ENCODE results near the gene MYEOV. TPM values are rescaled to one million over a fixed set of nuclear protein-coding genes. Genes with fewer than 3 reads are reported as not detected.

The MYEOV gene
- total and polyA plus RNA-seq, 4 experiments from 2014 or later = not detected

DNA sequence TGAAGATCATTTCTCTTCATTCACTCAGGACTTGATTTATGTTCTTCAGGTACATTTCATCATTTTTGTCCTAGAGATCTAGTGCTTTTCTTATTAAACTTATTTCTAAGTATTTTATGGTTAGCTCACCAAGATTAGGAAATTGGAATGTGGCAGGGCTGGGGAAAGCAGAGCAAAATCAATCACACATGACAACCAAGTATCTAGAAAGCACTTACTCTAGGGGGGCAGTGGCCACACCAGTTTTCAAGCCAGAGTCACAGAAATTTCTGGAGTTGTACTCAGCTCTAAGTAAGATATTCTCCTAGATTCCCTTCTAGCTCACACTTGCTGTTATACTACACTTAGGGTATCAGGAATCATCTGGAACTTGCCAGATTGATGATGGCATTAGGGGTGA, 33.3 kb upstream of the MYEOV start:
- Mint-ChIP-seq H3K27ac (no peak overlapping the region), H3K4me3 (no peak overlapping the region)
- CTCF ChIA-PET (ENCODE audit: partially characterized antibody) = no interaction called here

DNA sequence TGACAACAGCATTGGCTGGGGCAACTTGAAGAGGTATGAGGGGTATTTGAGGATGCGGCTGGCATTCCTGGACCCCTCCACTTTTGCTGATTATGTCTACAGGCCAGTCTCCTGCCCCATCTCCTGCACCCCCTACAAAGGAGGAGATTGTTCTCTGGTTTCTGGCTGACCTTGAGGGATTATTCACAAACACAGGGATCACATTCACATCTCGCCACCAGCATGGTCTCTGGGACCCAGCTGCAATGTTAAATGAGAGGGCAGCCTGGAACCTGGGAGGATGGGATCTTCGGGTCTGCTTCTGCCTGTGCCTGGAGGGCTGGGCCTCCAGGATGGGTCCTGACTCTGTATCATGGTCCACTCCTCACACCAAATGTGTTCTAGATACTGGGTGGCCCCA, 32.8 kb upstream of the MYEOV start:
- Mint-ChIP-seq H3K27ac (no peak overlapping the region), H3K4me3 (no peak overlapping the region), H3K4me1 (peaks cover 0 to 1% (median 0%) of the 10 kb centered on the region in 4 donors), H3K27me3 (peaks cover 2 to 4% of the 10 kb centered on the region in 2 donors), H3K9me3 (peaks cover 0 to 6% (median 0%) of the 10 kb centered on the region in 8 donors), H3K36me3 (no peaks in the 10 kb centered on the region)
- no peaks in the 10 kb centered on the region for H3K27me3 ChIP-seq (ENCODE audit: insufficient read depth, low read length)
- ChIA-PET CTCF (ENCODE audit: partially characterized antibody) (no interaction called here), POLR2A (ENCODE audit: partially characterized antibody) (no interaction called here)
- no peaks in the 10 kb centered on the region for H3K36me3 ChIP-seq (ENCODE audit: insufficient read depth, low read length)
- no peaks in the 10 kb centered on the region for H3K9me3 ChIP-seq (ENCODE audit: control insufficient read depth in 1 of 2, low read length in 2 of 2)
- H3K4me3 ChIP-seq (ENCODE audit: low read length in 2 of 2) = no peak overlapping the region
- H3K27ac ChIP-seq (ENCODE audit: low read depth, low read length) = no peak overlapping the region
- intact Hi-C loops (cut with micrococcal nuclease) = no loop called here
- DNase-seq = no peak
- H3K4me1 ChIP-seq (ENCODE audit: insufficient read depth, low read length) = no peaks in the 10 kb centered on the region

More for the DNA sequence above, 33.3 kb upstream of the MYEOV start:
- no peak for DNase-seq
- Histone ChIP-seq H3K36me3 (ENCODE audit: insufficient read depth, low read length) (no peaks in the 10 kb centered on the region), H3K27me3 (ENCODE audit: insufficient read depth, low read length) (no peaks in the 10 kb centered on the region), H3K4me3 (ENCODE audit: low read length in 2 of 2) (no peak overlapping the region), H3K27ac (ENCODE audit: low read depth, low read length) (no peak overlapping the region), H3K4me1 (ENCODE audit: insufficient read depth, low read length) (no peaks in the 10 kb centered on the region), H3K9me3 (ENCODE audit: control insufficient read depth in 1 of 2, low read length in 2 of 2) (no peaks in the 10 kb centered on the region)
- H3K4me1 Mint-ChIP-seq = peaks cover 0 to 1% (median 0%) of the 10 kb centered on the region in 4 donors
- H3K36me3 Mint-ChIP-seq = no peaks in the 10 kb centered on the region
- intact Hi-C loops (cut with micrococcal nuclease) = no loop called here
- peaks cover 0 to 7% (median 2%) of the 10 kb centered on the region in 8 donors for H3K9me3 Mint-ChIP-seq
- POLR2A ChIA-PET (ENCODE audit: partially characterized antibody) = no interaction called here
- peaks cover 4% of the 10 kb centered on the region in 2 donors for H3K27me3 Mint-ChIP-seq

DNA sequence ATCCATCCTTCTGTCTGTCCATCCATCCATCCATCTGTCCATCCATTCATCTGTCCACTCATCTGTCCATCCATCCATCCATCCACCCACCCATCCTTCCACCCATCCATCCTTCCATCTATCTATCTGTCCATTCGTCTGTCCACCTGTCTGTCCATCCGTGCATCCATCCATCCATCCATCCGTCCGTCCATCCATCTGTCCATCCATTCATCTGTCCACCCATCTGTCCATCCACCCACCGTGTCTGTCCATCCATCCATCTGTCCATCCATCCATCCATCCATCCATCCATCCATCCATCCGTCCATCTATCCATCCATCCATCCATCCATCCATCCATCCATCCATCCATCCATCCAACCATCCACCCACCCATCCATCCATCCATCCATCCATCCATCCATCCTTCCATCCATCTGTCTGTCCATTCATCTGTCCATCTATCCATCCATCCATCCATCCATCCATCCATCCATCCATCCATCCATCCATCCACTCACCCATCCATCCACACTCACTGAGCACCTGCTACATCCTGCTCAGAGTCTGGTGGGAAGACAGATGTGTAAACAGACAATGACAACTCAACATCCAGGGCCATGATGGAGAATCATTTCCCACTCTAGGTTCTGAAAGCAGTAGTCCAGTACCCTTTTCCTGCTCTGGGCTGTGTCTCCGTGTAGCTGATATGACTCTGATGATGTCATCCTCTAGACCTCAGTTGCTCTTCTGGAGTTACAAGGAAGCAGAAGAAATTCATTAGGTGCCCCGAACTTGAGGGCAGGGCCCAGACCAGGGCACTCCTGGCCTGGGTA, 30.8 kb upstream of the MYEOV start:
- Mint-ChIP-seq H3K27ac (no peak overlapping the region), H3K4me1 (peaks cover 0 to 1% (median 0%) of the 10 kb centered on the region in 4 donors), H3K9me3 (peaks cover 0 to 6% (median 0%) of the 10 kb centered on the region in 8 donors), H3K27me3 (peaks cover 2 to 6% of the 10 kb centered on the region in 2 donors), H3K36me3 (no peaks in the 10 kb centered on the region), H3K4me3 (peak overlapping the region in 1 of 8 donors; percentile 22)
- Histone ChIP-seq H3K27ac (ENCODE audit: low read depth, low read length) (no peak overlapping the region), H3K4me3 (ENCODE audit: low read length in 2 of 2) (no peak overlapping the region), H3K9me3 (ENCODE audit: control insufficient read depth in 1 of 2, low read length in 2 of 2) (no peaks in the 10 kb centered on the region), H3K36me3 (ENCODE audit: insufficient read depth, low read length) (no peaks in the 10 kb centered on the region), H3K27me3 (ENCODE audit: insufficient read depth, low read length) (no peaks in the 10 kb centered on the region), H3K4me1 (ENCODE audit: insufficient read depth, low read length) (no peaks in the 10 kb centered on the region)
- POLR2A ChIA-PET (ENCODE audit: partially characterized antibody) = no interaction called here
- intact Hi-C loops (cut with micrococcal nuclease) = no loop called here
- CTCF ChIA-PET (ENCODE audit: partially characterized antibody) = no interaction called here
- DNase-seq = no peak

DNA sequence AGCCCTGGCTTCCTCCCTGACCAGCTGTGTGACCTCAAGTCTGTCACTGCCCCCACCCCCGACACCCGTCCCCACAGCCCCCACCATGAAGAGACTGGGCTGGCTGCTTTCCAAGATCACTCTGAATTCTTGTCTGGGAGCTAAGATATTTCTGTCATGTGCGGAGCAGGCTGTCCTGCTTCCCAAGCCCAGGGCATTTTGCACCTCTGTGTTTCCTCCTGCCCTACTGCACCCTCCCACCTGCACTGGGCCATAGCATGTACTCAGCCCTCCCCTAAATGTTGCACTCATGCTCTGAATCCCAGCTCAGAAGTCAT, 30.3 kb upstream of the MYEOV start:
- Mint-ChIP-seq H3K27me3 (peaks cover 1 to 6% of the 10 kb centered on the region in 2 donors), H3K4me3 (no peak overlapping the region), H3K9me3 (peaks cover 0 to 6% (median 0%) of the 10 kb centered on the region in 8 donors), H3K36me3 (no peaks in the 10 kb centered on the region), H3K4me1 (peaks cover 0 to 1% (median 0%) of the 10 kb centered on the region in 4 donors), H3K27ac (no peak overlapping the region)
- H3K27me3 ChIP-seq (ENCODE audit: insufficient read depth, low read length) = no peaks in the 10 kb centered on the region
- CTCF ChIA-PET (ENCODE audit: partially characterized antibody) = no interaction called here
- POLR2A ChIA-PET (ENCODE audit: partially characterized antibody) = no interaction called here
- no peaks in the 10 kb centered on the region for H3K9me3 ChIP-seq (ENCODE audit: control insufficient read depth in 1 of 2, low read length in 2 of 2)
- no peak overlapping the region for H3K27ac ChIP-seq (ENCODE audit: low read depth, low read length)
- DNase-seq = no peak
- intact Hi-C loops (cut with micrococcal nuclease) = no loop called here
- no peaks in the 10 kb centered on the region for H3K36me3 ChIP-seq (ENCODE audit: insufficient read depth, low read length)
- no peak overlapping the region for H3K4me3 ChIP-seq (ENCODE audit: low read length in 2 of 2)
- H3K4me1 ChIP-seq (ENCODE audit: insufficient read depth, low read length) = no peaks in the 10 kb centered on the region

GRCh38 chr11:69264486-69264885, 29.5 kb upstream of the MYEOV start:
- no peak for DNase-seq
- Histone ChIP-seq H3K4me1 (ENCODE audit: insufficient read depth, low read length) (no peaks in the 10 kb centered on the region), H3K4me3 (ENCODE audit: low read length in 2 of 2) (no peak overlapping the region), H3K27ac (ENCODE audit: low read depth, low read length) (no peak overlapping the region), H3K36me3 (ENCODE audit: insufficient read depth, low read length) (no peaks in the 10 kb centered on the region), H3K27me3 (ENCODE audit: insufficient read depth, low read length) (no peaks in the 10 kb centered on the region), H3K9me3 (ENCODE audit: control insufficient read depth in 1 of 2, low read length in 2 of 2) (no peaks in the 10 kb centered on the region)
- H3K27me3 Mint-ChIP-seq = peaks cover 1 to 4% of the 10 kb centered on the region in 2 donors
- intact Hi-C loops (cut with micrococcal nuclease) = no loop called here
- POLR2A ChIA-PET (ENCODE audit: partially characterized antibody) = no interaction called here
- no peaks in the 10 kb centered on the region for H3K4me1 Mint-ChIP-seq
- peaks cover 0 to 6% (median 0%) of the 10 kb centered on the region in 8 donors for H3K9me3 Mint-ChIP-seq
- CTCF ChIA-PET (ENCODE audit: partially characterized antibody) = no interaction called here
- H3K4me3 Mint-ChIP-seq = no peak overlapping the region
- no peak overlapping the region for H3K27ac Mint-ChIP-seq
- no peaks in the 10 kb centered on the region for H3K36me3 Mint-ChIP-seq

- H3K4me3 Mint-ChIP-seq = no peak overlapping the region
- intact Hi-C loops (cut with micrococcal nuclease) = no loop called here
- DNase-seq = no peak
- POLR2A ChIA-PET (ENCODE audit: partially characterized antibody) = no interaction called here
- H3K9me3 Mint-ChIP-seq = peaks cover 0 to 6% (median 0%) of the 10 kb centered on the region in 8 donors
- H3K27me3 Mint-ChIP-seq = peaks cover 1 to 4% of the 10 kb centered on the region in 2 donors
- Histone ChIP-seq H3K4me1 (ENCODE audit: insufficient read depth, low read length) (no peaks in the 10 kb centered on the region), H3K9me3 (ENCODE audit: control insufficient read depth in 1 of 2, low read length in 2 of 2) (no peaks in the 10 kb centered on the region), H3K4me3 (ENCODE audit: low read length in 2 of 2) (no peak overlapping the region), H3K27me3 (ENCODE audit: insufficient read depth, low read length) (no peaks in the 10 kb centered on the region), H3K27ac (ENCODE audit: low read depth, low read length) (no peak overlapping the region), H3K36me3 (ENCODE audit: insufficient read depth, low read length) (no peaks in the 10 kb centered on the region)
- H3K36me3 Mint-ChIP-seq = no peaks in the 10 kb centered on the region
- CTCF ChIA-PET (ENCODE audit: partially characterized antibody) = no interaction called here
- H3K4me1 Mint-ChIP-seq = no peaks in the 10 kb centered on the region
- H3K27ac Mint-ChIP-seq = peak overlapping the region in 1 of 7 donors; percentile 25
Measured at GRCh38 chr11:69265210-69265609, 28.7 kb upstream of the MYEOV start.

- no peak overlapping the region for H3K27ac ChIP-seq (ENCODE audit: low read depth, low read length)
- H3K4me3 ChIP-seq (ENCODE audit: low read length in 2 of 2) = no peak overlapping the region
- no peaks in the 10 kb centered on the region for H3K27me3 ChIP-seq (ENCODE audit: insufficient read depth, low read length)
- intact Hi-C loops (cut with micrococcal nuclease) = no loop called here
- H3K27me3 Mint-ChIP-seq = peaks cover 1 to 4% of the 10 kb centered on the region in 2 donors
- peaks cover 0 to 6% (median 0%) of the 10 kb centered on the region in 8 donors for H3K9me3 Mint-ChIP-seq
- ChIA-PET POLR2A (ENCODE audit: partially characterized antibody) (no interaction called here), CTCF (ENCODE audit: partially characterized antibody) (no interaction called here)
- no peaks in the 10 kb centered on the region for H3K36me3 Mint-ChIP-seq
- H3K4me1 Mint-ChIP-seq = no peaks in the 10 kb centered on the region
- H3K9me3 ChIP-seq (ENCODE audit: control insufficient read depth in 1 of 2, low read length in 2 of 2) = no peaks in the 10 kb centered on the region
- no peaks in the 10 kb centered on the region for H3K4me1 ChIP-seq (ENCODE audit: insufficient read depth, low read length)
- H3K27ac Mint-ChIP-seq = no peak overlapping the region
- no peak overlapping the region for H3K4me3 Mint-ChIP-seq
- DNase-seq = no peak
- no peaks in the 10 kb centered on the region for H3K36me3 ChIP-seq (ENCODE audit: insufficient read depth, low read length)
Measured at GRCh38 chr11:69265911-69266510, 27.9 kb upstream of the MYEOV start.
